Measurements from ENCODE around the gene NSUN3. TPM values are rescaled to one million over a fixed set of nuclear protein-coding genes. Genes with fewer than 3 reads are reported as not detected.

The NSUN3 gene
- total RNA-seq, 2 donors from 2014 or later: 18.4 to 19.4 TPM

- DNase-seq (no peak), ATAC-seq (replicated peaks in 1 of 2) (no peak)
- Mint-ChIP-seq H3K4me1 (ENCODE audit: low read depth) (no peaks in the 10 kb centered on the region), H3K36me3 (ENCODE audit: insufficient read depth in 2 of 2) (no peaks in the 10 kb centered on the region), H3K27me3 (ENCODE audit: low read depth) (peaks cover 13% of the 10 kb centered on the region), H3K9me3 (peaks cover 0 to 1% of the 10 kb centered on the region in 2 donors), H3K27ac (no peak overlapping the region), H3K4me3 (no peak overlapping the region)
Observed at GRCh38 chr3:94158512-94158911, 95.7 kb downstream of the NSUN3 start.

DNA sequence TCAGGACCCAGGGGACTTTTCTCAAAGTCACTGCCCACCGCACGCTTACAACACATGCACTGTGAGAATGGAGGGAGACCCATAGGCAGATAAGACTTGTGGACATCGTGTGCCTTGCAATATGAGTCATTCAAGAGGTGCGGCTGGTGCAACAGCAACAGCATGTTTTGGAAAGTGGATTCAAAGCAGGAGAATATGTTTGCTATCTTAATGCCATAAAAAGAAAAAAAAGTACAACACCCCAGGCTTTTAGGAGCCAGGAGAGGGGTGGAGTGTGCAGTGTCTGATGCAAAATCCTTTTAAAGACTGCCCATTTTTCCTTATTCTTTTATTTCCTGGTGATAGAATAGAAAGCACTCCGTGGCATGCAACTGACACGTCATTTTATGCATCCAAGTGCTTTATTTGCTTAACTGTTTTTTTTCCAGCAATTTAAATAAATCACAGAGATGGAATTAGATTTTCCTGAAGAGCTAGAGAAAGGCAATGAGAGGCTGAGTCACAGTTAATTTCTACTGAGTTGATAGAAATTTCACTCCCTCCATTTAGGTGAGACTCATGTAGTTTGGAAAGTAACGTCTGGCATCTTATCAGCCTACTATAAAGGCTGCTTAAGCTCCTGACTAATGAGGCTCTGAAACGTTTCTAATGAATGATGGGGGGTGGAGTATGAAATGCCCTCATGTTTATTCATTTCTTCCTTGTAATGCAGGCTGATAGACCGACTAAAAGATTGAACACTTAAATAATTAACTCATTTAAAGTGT lies 96.4 kb downstream of the NSUN3 start:
- peaks cover 1 to 2% of the 10 kb centered on the region in 2 donors for H3K9me3 Mint-ChIP-seq
- no peak overlapping the region for H3K27ac Mint-ChIP-seq
- no peak for ATAC-seq (replicated peaks in 1 of 2)
- H3K36me3 Mint-ChIP-seq (ENCODE audit: insufficient read depth in 2 of 2): no peaks in the 10 kb centered on the region
- no peak overlapping the region for H3K4me3 Mint-ChIP-seq
- no peaks in the 10 kb centered on the region for H3K4me1 Mint-ChIP-seq (ENCODE audit: low read depth)
- peaks cover 13% of the 10 kb centered on the region for H3K27me3 Mint-ChIP-seq (ENCODE audit: low read depth)
- DNase-seq: no peak

GRCh38 chr3:94162700-94163099 lies 99.8 kb downstream of the NSUN3 start:
- H3K36me3 Mint-ChIP-seq (ENCODE audit: insufficient read depth in 2 of 2): no peaks in the 10 kb centered on the region
- no peak overlapping the region for H3K4me3 Mint-ChIP-seq
- H3K27me3 Mint-ChIP-seq (ENCODE audit: low read depth): peaks cover under 1% of the 10 kb centered on the region
- H3K9me3 Mint-ChIP-seq: peaks cover 1 to 2% of the 10 kb centered on the region in 2 donors
- peak; percentile 9 to 13 for DNase-seq
- ATAC-seq (replicated peaks in 1 of 2): peak; percentile 73 to 94
- H3K27ac Mint-ChIP-seq: no peak overlapping the region
- no peaks in the 10 kb centered on the region for H3K4me1 Mint-ChIP-seq (ENCODE audit: low read depth)

DNA sequence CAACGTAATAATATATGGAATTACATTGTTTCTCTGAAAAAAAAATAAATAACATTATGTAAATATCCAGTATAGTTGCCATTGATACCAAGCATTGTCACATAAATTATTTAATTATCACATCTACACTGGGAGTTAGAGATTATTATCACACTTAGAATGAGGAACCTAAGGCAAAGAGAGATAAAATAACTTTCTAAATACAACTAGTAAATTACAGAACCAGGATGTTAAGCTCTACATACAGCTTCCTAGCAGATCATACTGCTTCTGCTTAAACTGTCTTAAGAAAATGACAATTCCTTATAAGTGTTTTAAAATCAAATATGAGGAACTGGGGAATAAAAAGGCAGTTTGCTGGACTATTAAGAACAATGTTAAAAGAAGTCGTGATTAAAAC lies 104.5 kb downstream of the NSUN3 start:
- Mint-ChIP-seq H3K4me3 (no peak overlapping the region), H3K4me1 (ENCODE audit: low read depth) (no peaks in the 10 kb centered on the region), H3K27ac (no peak overlapping the region), H3K9me3 (peaks cover 0 to 2% of the 10 kb centered on the region in 2 donors), H3K36me3 (ENCODE audit: insufficient read depth in 2 of 2) (no peaks in the 10 kb centered on the region), H3K27me3 (ENCODE audit: low read depth) (no peaks in the 10 kb centered on the region)
- ATAC-seq (replicated peaks in 1 of 2): no peak
- no peak for DNase-seq

- no peak overlapping the region for H3K27ac Mint-ChIP-seq
- H3K27me3 Mint-ChIP-seq (ENCODE audit: low read depth): no peaks in the 10 kb centered on the region
- H3K9me3 Mint-ChIP-seq: peaks cover 0 to 2% of the 10 kb centered on the region in 2 donors
- no peaks in the 10 kb centered on the region for H3K36me3 Mint-ChIP-seq (ENCODE audit: insufficient read depth in 2 of 2)
- H3K4me3 Mint-ChIP-seq: no peak overlapping the region
- ATAC-seq (replicated peaks in 1 of 2): no peak
- no peaks in the 10 kb centered on the region for H3K4me1 Mint-ChIP-seq (ENCODE audit: low read depth)
- DNase-seq: no peak
Observed at GRCh38 chr3:94167796-94168195, 104.9 kb downstream of the NSUN3 start.

DNA sequence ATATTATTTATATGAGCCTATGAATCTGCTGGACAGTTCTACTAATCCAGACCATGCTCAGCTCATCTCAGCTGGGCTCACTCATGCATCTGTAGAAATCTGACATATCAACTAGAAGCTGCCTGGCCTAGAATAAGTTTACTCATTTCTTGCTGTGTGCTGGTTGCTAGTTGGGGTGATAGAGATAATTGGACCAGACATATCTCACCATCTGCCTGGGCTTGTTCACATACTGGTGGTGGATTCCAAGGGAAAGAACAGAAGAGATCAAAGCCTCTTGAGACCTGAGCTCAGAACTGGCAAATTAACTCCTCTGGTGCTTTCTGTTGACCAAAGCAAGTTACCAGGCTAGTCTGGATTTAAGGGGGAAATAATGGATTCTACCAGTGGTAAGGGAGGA lies 109.1 kb downstream of the NSUN3 start:
- DNase-seq (no peak), ATAC-seq (replicated peaks in 1 of 2) (no peak)
- Mint-ChIP-seq H3K4me3 (no peak overlapping the region), H3K4me1 (ENCODE audit: low read depth) (no peaks in the 10 kb centered on the region), H3K27me3 (ENCODE audit: low read depth) (no peaks in the 10 kb centered on the region), H3K36me3 (ENCODE audit: insufficient read depth in 2 of 2) (no peaks in the 10 kb centered on the region), H3K9me3 (no peaks in the 10 kb centered on the region), H3K27ac (no peak overlapping the region)

DNA sequence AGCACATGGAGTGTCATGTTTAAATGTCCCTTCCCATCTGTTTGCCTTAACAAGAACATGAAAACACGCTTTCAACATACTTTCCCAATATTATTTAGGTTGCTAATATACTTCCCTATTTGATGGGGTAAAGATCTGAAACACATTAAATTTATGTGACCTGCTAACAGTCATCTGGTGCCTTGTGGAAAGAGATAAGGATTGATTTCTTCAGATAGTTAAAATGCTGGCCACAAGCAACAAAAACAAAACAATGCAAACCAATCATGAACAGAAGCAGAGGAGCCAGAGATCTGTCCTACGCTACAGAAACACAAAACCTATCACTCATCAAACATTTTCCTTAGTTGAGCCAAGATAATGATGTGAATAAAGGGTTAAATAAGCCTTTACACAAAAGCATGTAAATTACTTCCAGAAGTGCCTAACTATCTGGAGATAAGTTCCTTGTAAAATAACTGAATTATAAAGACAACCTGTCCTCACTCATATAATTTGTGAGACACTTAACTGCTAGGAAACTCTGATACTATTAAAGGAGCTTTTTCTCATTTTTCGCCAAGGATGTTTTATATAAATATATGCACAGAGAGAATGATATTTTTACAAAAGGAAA lies 109.9 kb downstream of the NSUN3 start:
- H3K4me1 Mint-ChIP-seq (ENCODE audit: low read depth): no peaks in the 10 kb centered on the region
- no peak overlapping the region for H3K27ac Mint-ChIP-seq
- no peak overlapping the region for H3K4me3 Mint-ChIP-seq
- no peaks in the 10 kb centered on the region for H3K27me3 Mint-ChIP-seq (ENCODE audit: low read depth)
- DNase-seq: no peak
- no peaks in the 10 kb centered on the region for H3K9me3 Mint-ChIP-seq
- no peak for ATAC-seq (replicated peaks in 1 of 2)
- H3K36me3 Mint-ChIP-seq (ENCODE audit: insufficient read depth in 2 of 2): no peaks in the 10 kb centered on the region

DNA sequence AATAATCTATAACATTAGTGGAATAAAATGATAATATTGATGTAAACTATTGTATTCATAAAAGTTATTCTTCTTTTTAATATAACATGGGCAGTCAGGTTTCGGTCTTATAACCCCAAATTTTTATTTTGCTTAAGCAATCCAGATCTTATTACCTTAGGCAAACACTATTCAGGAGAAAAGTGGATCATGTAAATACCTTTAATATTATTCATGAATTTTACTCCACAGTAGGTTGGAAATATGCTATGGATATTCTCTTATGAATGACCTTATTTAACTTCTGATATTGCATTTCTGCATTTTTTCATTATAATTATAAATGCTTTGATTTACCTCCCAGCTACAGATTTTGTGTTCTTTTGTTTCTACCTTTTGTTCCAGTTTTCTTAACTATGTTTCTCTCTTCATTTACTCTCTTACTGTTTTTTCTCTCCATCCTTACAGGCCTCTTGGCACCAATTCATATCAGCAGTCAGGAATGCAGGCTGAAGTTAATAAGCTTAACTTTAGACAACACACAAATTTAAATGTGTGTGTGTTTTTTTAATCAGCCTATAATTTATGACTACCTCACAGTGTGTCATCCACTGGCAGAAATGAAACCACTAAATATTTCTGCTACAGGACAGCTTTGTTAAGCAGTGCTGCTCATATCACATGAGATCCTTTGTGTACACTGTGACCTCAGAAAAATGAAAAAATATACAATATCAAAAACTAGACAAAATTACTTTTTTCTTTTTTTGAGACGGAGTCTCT lies 111.0 kb downstream of the NSUN3 start:
- no peaks in the 10 kb centered on the region for H3K27me3 Mint-ChIP-seq (ENCODE audit: low read depth)
- no peaks in the 10 kb centered on the region for H3K36me3 Mint-ChIP-seq (ENCODE audit: insufficient read depth in 2 of 2)
- no peak overlapping the region for H3K4me3 Mint-ChIP-seq
- DNase-seq: no peak
- no peaks in the 10 kb centered on the region for H3K4me1 Mint-ChIP-seq (ENCODE audit: low read depth)
- no peaks in the 10 kb centered on the region for H3K9me3 Mint-ChIP-seq
- no peak for ATAC-seq (replicated peaks in 1 of 2)
- no peak overlapping the region for H3K27ac Mint-ChIP-seq

DNA sequence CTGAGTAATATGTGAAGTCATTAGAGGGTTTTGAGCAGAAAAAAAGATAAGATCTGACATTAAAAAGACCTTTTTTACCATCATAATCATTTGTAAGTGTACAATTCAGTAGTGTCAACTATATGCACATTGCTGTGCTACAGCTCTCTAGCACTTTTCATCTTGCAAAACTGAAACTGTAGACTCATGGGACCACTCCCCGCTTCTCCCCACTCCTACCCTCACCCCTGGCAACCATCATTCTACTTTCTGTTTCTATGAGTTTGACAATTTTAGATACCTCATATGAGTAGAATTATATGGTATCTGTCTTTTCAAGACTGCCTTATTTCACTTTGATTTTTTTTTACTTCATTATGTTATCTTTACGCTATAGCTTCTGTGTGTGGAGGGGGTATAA lies 112.8 kb downstream of the NSUN3 start:
- Mint-ChIP-seq H3K36me3 (ENCODE audit: insufficient read depth in 2 of 2) (no peaks in the 10 kb centered on the region), H3K27me3 (ENCODE audit: low read depth) (no peaks in the 10 kb centered on the region), H3K4me1 (ENCODE audit: low read depth) (no peaks in the 10 kb centered on the region), H3K4me3 (no peak overlapping the region), H3K9me3 (no peaks in the 10 kb centered on the region), H3K27ac (no peak overlapping the region)
- DNase-seq (no peak), ATAC-seq (replicated peaks in 1 of 2) (no peak)

- Mint-ChIP-seq H3K9me3 (no peaks in the 10 kb centered on the region), H3K27ac (no peak overlapping the region), H3K4me3 (no peak overlapping the region), H3K4me1 (ENCODE audit: low read depth) (no peaks in the 10 kb centered on the region), H3K36me3 (ENCODE audit: insufficient read depth in 2 of 2) (no peaks in the 10 kb centered on the region), H3K27me3 (ENCODE audit: low read depth) (no peaks in the 10 kb centered on the region)
- DNase-seq (no peak), ATAC-seq (replicated peaks in 1 of 2) (no peak)
Observed at GRCh38 chr3:94176988-94177745, 114.3 kb downstream of the NSUN3 start.
